PC-3 (cell line): Measurements from ENCODE around the gene UGT1A10. TPM values are rescaled to one million over a fixed set of nuclear protein-coding genes. Genes with fewer than 3 reads are reported as not detected.

Source experiments
- ATAC-seq: fragments of 200-7000 bp; cut with Tn5 transposase; 2 replicates; pipeline ENCODE4 v1.9.1; 2020; ENCODE audit warnings: mild to moderate bottlenecking, moderate library complexity
- BruUV-seq: library from RNA; stranded (reverse); fragments of 400-500 nt; replicated peaks from 2 replicates; lab custom pipeline; 2021; lab: Mats Ljungman, UMichigan
- CTCF ChIA-PET: fragments of 300-600 bp; sonication (Branson Sonifier 250); formaldehyde crosslinking; loops from one replicate; lab custom pipeline; 2022; ENCODE audit warnings: antibody characterized with exemption; lab: Charles Lee
- POLR2A ChIA-PET: fragments of 300-600 bp; sonication (Branson Sonifier 250); formaldehyde crosslinking; loops from one replicate; lab custom pipeline; 2022; ENCODE audit warnings: antibody characterized with exemption; ENCODE audit not compliant: unreplicated experiment; lab: Charles Lee
- DNase-seq: peaks from one replicate; pipeline ENCODE4 v3.0.0-alpha.2; 2015
- H2AFZ ChIP-seq: fragments of 300-600 bp; sonication (generic); 2 replicates; pipeline ENCODE4 v1.6.0; 2016; ENCODE audit warnings: antibody characterized with exemption, low read length
- H3F3A ChIP-seq: fragments of 300-600 bp; sonication (generic); one replicate; pipeline ENCODE4 v1.6.0; 2017; ENCODE audit warnings: antibody characterized with exemption, low read length, control low read depth, mild to moderate bottlenecking; ENCODE audit not compliant: unreplicated experiment
- H3K27ac ChIP-seq: fragments of 300-600 bp; sonication (generic); 2 replicates; pipeline ENCODE4 v1.5.1; 2016; ENCODE audit warnings: mild to moderate bottlenecking, low read length
- H3K27me3 ChIP-seq: fragments of 300-600 bp; sonication (generic); 2 replicates; pipeline ENCODE4 v1.6.1; 2016; ENCODE audit warnings: low read length, mixed read lengths
- H3K36me3 ChIP-seq: fragments of 300-600 bp; sonication (generic); 2 replicates; pipeline ENCODE4 v1.6.1; 2016; ENCODE audit warnings: low read depth, mixed run types, low read length, mixed read lengths
- H3K4me1 ChIP-seq: fragments of 300-600 bp; sonication (generic); 2 replicates; pipeline ENCODE4 v1.5.1; 2016; ENCODE audit warnings: low read length; ENCODE audit not compliant: insufficient read depth
- H3K4me2 ChIP-seq: fragments of 300-600 bp; sonication (generic); 2 replicates; pipeline ENCODE4 v1.6.0; 2016; ENCODE audit warnings: low read length
- H3K4me3 ChIP-seq: fragments of 300-600 bp; sonication (generic); 2 replicates; pipeline ENCODE4 v1.5.1; 2016; ENCODE audit warnings: mild to moderate bottlenecking, low read length, mixed read lengths
- H3K79me2 ChIP-seq: fragments of 300-600 bp; sonication (generic); 2 replicates; pipeline ENCODE4 v1.6.1; 2017; ENCODE audit warnings: low read length, mixed read lengths
- H3K9ac ChIP-seq: fragments of 300-600 bp; sonication (generic); 2 replicates; pipeline ENCODE4 v1.6.0; 2016; ENCODE audit warnings: mild to moderate bottlenecking, low read length
- H3K9me2 ChIP-seq: fragments of 300-600 bp; sonication (generic); replicated peaks from 2 replicates; pipeline ENCODE4 v1.6.1; 2016; ENCODE audit warnings: mixed run types, low read length, mixed read lengths
- H3K9me3 ChIP-seq: fragments of 300-600 bp; sonication (generic); 2 replicates; pipeline ENCODE4 v1.6.1; 2016; ENCODE audit warnings: low read length, mixed read lengths
- H4K20me1 ChIP-seq: fragments of 300-600 bp; sonication (generic); 2 replicates; pipeline ENCODE4 v1.6.1; 2016; ENCODE audit warnings: low read length, mixed read lengths
- CTCF ChIP-seq: fragments of 300-600 bp; sonication (generic); conservative IDR thresholded peaks from 2 replicates; pipeline ENCODE4 v1.5.1; 2017; ENCODE audit warnings: antibody characterized with exemption, low read depth, mild to moderate bottlenecking, low read length
- EZH2 ChIP-seq: fragments of 300-600 bp; sonication (generic); IDR thresholded peaks from one replicate; pipeline ENCODE4 v1.6.1; 2017; ENCODE audit warnings: antibody characterized with exemption, mild to moderate bottlenecking, low read length; ENCODE audit not compliant: unreplicated experiment
- EZH2phosphoT487 ChIP-seq: fragments of 300-600 bp; sonication (generic); IDR thresholded peaks from 2 replicates; pipeline ENCODE4 v1.6.1; 2018; ENCODE audit warnings: mild to moderate bottlenecking, antibody characterized with exemption, low read length, borderline replicate concordance
- intact Hi-C: fragments of 100-400 bp; cut with micrococcal nuclease; formaldehyde crosslinking; loops from 2 replicates; pipeline ENCODE4 v1.9.0; 2023
- total RNA-seq: library from RNA; depleted of rRNA; stranded (reverse); fragments of >200 nt; gene quantifications from 2 replicates; pipeline ENCODE4 v1.2.3, GENCODE V29; 2014

The UGT1A10 gene
- total RNA-seq, 1 experiment from 2014 or later = not detected

- BruUV-seq = no TSS peak
- TF ChIP-seq CTCF (no peak), EZH2 (no peak), EZH2phosphoT487 (no peak)
- ChIA-PET POLR2A (no interaction called here), CTCF (no interaction called here)
- no peak overlapping the region for H3K9ac ChIP-seq
- no peak overlapping the region for H3K27ac ChIP-seq
- H3K36me3 ChIP-seq = no peaks in the 10 kb centered on the region
- ATAC-seq = no peak
- no peaks in the 10 kb centered on the region for H3F3A ChIP-seq
- no peak overlapping the region for H3K4me3 ChIP-seq
- H4K20me1 ChIP-seq = no peaks in the 10 kb centered on the region
- H2AFZ ChIP-seq = no peak overlapping the region
- H3K79me2 ChIP-seq = no peaks in the 10 kb centered on the region
- no peaks in the 10 kb centered on the region for H3K9me2 ChIP-seq
- no peak for DNase-seq
- no peaks in the 10 kb centered on the region for H3K27me3 ChIP-seq
- no peaks in the 10 kb centered on the region for H3K9me3 ChIP-seq
- intact Hi-C loops = loop anchor here (2.0 kb wide), 1 partner anchor 57 kb away; no protein-coding TSS in a partner anchor
- no peaks in the 10 kb centered on the region for H3K4me1 ChIP-seq
- no peak overlapping the region for H3K4me2 ChIP-seq
Measured at GRCh38 chr2:233815861-233816260, 179.6 kb downstream of the UGT1A10 start.

- Histone ChIP-seq H3K9me2 (no peaks in the 10 kb centered on the region), H3K9me3 (no peaks in the 10 kb centered on the region), H3K4me2 (no peak overlapping the region), H2AFZ (no peak overlapping the region), H3K4me3 (no peak overlapping the region), H3K27ac (no peak overlapping the region), H3K79me2 (no peaks in the 10 kb centered on the region), H3F3A (no peaks in the 10 kb centered on the region), H4K20me1 (no peaks in the 10 kb centered on the region), H3K27me3 (no peaks in the 10 kb centered on the region), H3K4me1 (no peaks in the 10 kb centered on the region), H3K9ac (no peak overlapping the region), H3K36me3 (no peaks in the 10 kb centered on the region)
- intact Hi-C loops = no loop called here
- ChIA-PET POLR2A (no interaction called here), CTCF (no interaction called here)
- no peak for TF ChIP-seq EZH2
- TF ChIP-seq CTCF = no peak
- TF ChIP-seq EZH2phosphoT487 = no peak
- no peak for DNase-seq
- ATAC-seq = no peak
- no TSS peak for BruUV-seq
Measured at GRCh38 chr2:233816334-233816733, 180.1 kb downstream of the UGT1A10 start.

- ATAC-seq (no peak), DNase-seq (no peak)
- H3K79me2 ChIP-seq = no peaks in the 10 kb centered on the region
- BruUV-seq = no TSS peak
- no peaks in the 10 kb centered on the region for H3K36me3 ChIP-seq
- no peak overlapping the region for H3K9ac ChIP-seq
- H3K27me3 ChIP-seq = no peaks in the 10 kb centered on the region
- no peaks in the 10 kb centered on the region for H3F3A ChIP-seq
- intact Hi-C loops = no loop called here
- H3K4me1 ChIP-seq = no peaks in the 10 kb centered on the region
- H3K9me3 ChIP-seq = no peaks in the 10 kb centered on the region
- no peaks in the 10 kb centered on the region for H3K9me2 ChIP-seq
- no peak overlapping the region for H3K4me3 ChIP-seq
- TF ChIP-seq EZH2phosphoT487 (no peak), EZH2 (no peak), CTCF (no peak)
- H2AFZ ChIP-seq = no peak overlapping the region
- H3K4me2 ChIP-seq = no peak overlapping the region
- ChIA-PET CTCF (no interaction called here), POLR2A (no interaction called here)
- no peaks in the 10 kb centered on the region for H4K20me1 ChIP-seq
- no peak overlapping the region for H3K27ac ChIP-seq
Measured at GRCh38 chr2:233816771-233817170, 180.5 kb downstream of the UGT1A10 start.
